ENCODE results near the gene MAMDC2. TPM values are rescaled to one million over a fixed set of nuclear protein-coding genes. Genes with fewer than 3 reads are reported as not detected.
A peak's percentile ranks its signal among the peaks of the same experiment; 100 is the strongest.

Gene MAMDC2
- total RNA-seq, 1 donor from 2014 or later = 26.4 TPM

DNA sequence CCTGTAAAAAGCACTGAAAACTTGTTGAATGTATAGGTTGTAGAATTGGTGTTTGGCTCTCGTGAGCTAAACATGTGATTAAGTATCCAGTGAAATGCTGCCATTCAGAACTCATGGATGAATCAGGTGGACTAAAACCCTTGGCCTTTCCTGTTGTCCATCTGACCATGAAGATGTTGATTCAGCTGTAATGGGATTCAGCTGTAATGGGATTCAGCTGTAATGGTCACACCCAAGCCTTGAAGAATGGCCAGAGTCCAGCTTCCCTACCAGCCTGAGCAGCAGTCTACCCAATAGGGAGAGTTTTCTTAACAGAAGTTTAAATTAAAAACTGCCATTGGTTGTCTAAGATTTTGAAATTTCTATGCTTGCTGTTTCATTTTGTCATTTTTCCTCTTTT lies 18.1 kb downstream of the MAMDC2 start:
- no peak for DNase-seq (ENCODE audit: low read depth, low spot score)

DNA sequence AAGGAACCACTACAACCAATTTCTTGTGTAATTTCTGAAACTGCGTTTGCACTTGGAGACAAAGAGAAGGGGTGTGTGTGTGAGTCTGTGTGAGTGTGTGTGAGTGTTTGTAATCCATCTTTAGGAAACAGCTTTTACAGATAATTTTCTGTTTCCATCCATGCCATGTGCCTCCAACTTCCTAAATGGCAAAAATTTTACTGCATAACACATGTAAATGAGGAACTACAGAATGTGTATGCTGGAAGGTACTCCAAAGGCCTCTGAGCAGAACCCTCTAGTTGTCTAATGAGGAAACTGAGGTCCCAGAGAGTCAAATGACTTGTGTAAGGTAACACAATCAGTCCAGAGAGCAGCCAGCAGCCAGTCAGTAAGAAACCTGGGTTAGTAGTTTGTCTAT lies 20.8 kb downstream of the MAMDC2 start:
- DNase-seq (ENCODE audit: low read depth, low spot score) = no peak

DNA sequence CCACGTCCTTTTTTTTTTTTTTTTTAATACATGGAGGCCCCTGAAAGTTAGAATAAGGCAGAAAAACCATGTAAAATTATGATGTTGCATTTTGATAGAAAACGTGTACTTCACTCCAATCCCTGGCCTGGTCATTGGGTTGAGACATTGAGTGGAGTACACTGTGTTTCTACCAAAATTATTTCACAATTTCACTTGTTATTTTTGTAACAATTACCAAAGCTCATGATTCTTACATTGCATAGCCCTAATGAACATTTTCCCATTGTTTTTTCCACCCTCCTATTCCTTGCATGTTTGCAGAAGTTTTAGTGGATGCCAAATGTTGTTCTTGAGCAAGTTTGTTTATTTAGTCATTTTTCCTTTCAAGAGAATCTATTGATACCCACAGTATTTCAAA lies 21.9 kb downstream of the MAMDC2 start:
- no peak for DNase-seq (ENCODE audit: low read depth, low spot score)

DNA sequence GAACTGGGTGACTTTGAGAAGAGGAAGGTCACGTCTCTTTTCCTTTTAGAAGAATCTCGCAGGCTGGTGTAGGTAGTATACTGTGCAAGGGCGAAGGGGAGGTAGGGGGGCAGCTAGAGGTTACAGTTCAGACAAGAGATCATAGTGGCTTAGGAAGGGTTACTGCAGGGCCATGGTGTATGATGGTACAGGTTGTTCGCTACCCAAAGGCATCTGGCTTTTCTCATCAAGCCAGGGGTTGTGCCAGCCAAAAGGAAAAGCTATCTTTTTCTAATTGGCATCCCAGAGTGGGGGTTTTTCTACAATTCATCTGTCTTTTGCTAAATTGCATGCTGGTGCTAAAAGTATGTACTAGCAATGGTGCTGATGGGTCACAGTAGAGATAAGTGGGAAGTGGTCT lies 22.8 kb downstream of the MAMDC2 start:
- no peak for DNase-seq (ENCODE audit: low read depth, low spot score)

DNA sequence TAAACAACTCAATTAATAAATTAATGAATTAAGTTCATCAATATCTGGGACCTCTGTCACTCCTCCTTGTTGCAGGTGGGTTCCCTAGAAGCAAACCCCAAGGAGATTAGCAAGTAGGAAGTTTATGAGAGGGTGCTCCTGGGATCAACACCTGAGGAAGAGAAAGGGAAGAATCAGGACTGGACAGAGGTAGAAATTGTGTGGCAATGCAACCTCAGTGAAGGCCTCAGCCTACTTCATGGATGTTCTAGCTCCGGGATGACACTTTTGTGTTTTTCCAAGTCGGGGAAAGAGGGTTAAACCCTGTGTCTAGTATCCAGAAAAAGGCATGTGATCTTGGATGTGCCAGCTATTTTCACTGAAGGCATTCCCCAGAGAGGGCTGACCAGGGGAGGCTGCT lies 23.2 kb downstream of the MAMDC2 start:
- no peak for DNase-seq (ENCODE audit: low read depth, low spot score)

DNA sequence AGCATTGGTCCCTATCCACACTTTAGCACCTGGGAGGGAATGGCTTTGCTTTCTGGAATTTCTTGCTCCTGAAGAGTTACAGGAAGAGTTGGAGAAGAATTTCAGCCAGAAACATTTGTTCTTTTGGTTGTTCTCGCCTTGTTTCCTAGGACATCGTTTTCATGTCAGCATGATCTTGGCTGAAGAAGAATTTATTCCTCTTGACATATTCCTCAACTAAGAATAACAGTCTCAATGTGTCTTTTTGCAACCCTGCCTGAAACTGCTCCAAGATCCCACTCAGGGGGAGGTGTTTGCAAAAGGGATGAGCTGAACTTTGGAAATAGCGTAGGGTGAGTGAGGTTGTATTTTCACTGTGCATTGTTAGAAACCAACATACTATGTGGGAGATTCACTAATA lies 26.1 kb downstream of the MAMDC2 start:
- DNase-seq (ENCODE audit: low read depth, low spot score) = no peak

- no peak for DNase-seq (ENCODE audit: low read depth, low spot score)
Observed at GRCh38 chr9:70073193-70073592, 29.5 kb downstream of the MAMDC2 start.

- no peak for DNase-seq (ENCODE audit: low read depth, low spot score)
Observed at GRCh38 chr9:70073756-70074155, 30.1 kb downstream of the MAMDC2 start.

DNA sequence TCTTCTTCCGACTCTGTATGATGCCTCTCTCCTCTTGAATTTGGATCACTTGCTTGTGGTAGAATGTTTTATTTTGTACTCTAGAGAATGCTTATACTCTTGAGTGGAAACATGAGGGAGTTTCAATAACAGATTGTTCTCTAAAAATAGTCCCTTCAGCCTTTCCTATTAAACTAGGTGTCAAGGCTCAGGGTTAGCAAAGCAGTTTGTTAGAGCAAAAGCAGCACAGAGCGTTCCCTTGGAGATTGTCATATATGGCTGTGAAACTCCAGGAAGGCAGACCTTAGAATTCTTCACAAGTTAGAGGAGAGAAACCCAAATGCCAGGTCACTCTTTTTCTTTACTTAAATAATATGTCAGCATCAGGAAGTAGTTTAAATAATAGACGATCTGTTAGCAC lies 33.0 kb downstream of the MAMDC2 start:
- no peak for DNase-seq (ENCODE audit: low read depth, low spot score)

GRCh38 chr9:70079417-70080037 lies 35.9 kb downstream of the MAMDC2 start:
- DNase-seq (ENCODE audit: low read depth, low spot score) = no peak

GRCh38 chr9:70080481-70081119 lies 37.0 kb downstream of the MAMDC2 start:
- peak; percentile 39 for DNase-seq (ENCODE audit: low read depth, low spot score)

DNA sequence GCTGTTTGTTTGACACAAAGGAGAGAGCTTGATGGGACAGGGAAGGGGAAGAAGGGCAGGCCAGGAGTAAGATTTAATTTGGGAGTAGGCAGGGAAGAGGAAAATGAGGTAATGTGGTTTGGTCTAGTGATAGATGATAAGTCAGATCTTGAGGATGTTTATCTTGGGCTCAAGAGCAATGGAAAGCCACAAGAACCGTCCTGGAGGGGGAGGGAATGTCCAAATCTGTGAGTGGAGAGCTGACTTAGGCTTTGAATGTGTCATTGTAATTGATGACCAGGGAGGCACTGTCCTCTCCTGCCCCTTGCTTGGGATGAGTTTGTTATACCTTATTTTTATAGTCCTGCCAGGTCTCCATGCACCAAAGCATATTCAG lies 37.5 kb downstream of the MAMDC2 start:
- no peak for DNase-seq (ENCODE audit: low read depth, low spot score)

DNA sequence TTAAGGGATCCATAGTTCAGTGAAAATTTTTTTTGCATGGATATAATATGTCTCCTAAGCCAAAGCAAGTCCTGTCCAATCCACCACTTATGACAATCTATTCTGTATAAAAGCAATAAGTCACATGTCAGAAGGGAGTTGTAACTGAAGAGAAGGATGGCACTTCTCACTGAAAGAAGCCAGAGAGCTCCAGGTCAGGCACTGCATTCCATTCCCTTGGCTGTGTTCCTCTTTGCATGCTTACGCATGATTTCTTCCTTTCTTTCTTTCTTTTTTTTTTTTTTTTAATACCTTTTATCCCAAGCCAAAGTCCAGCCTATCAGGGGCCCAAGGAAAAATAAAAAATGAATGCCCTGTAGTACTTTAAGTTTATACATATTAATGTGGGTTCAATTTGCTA lies 39.8 kb downstream of the MAMDC2 start:
- no peak for DNase-seq (ENCODE audit: low read depth, low spot score)

- DNase-seq (ENCODE audit: low read depth, low spot score) = no peak
Observed at GRCh38 chr9:70085241-70085640, 41.6 kb downstream of the MAMDC2 start.

GRCh38 chr9:70091103-70091502 lies 47.5 kb downstream of the MAMDC2 start:
- DNase-seq (ENCODE audit: low read depth, low spot score) = no peak

DNA sequence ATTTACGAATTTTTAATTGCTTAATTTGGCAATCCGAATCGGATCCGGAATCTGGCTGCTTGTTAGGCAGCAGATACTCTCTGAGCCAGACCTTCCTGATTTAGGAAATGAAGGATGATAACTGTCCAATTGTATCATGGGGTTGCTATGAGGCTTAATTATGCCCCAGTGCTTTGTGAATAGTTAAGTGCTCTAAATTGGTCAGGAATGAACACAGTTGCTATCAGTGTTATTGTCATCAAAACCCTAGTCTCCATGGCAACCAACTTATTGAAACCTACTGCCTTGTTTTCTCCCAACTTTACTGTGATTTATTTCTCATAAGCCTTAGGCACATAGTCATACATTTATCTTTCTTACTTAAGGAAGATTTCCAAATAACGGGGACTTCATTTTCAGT lies 47.9 kb downstream of the MAMDC2 start:
- no peak for DNase-seq (ENCODE audit: low read depth, low spot score)

DNA sequence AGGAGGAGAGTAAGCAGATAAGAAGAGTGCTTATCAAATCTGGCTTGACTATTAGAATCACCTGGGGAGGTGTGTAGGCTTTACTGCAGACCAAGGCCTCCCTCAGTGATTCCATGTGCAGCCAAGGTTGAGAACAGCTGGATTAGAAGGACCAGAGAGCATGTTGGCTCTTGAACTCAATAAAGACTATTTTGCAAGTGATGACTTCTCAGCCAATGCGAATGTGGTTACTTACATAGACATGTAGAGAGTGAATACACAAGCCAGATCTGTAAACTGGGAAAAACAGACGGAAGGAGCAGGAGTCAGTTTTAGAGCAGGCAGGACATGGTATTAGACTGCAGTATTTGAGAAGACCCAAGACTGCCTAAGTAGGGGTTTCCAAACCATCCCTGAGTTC lies 48.5 kb downstream of the MAMDC2 start:
- DNase-seq (ENCODE audit: low read depth, low spot score) = no peak

- no peak for DNase-seq (ENCODE audit: low read depth, low spot score)
Observed at GRCh38 chr9:70093095-70093494, 49.4 kb downstream of the MAMDC2 start.

DNA sequence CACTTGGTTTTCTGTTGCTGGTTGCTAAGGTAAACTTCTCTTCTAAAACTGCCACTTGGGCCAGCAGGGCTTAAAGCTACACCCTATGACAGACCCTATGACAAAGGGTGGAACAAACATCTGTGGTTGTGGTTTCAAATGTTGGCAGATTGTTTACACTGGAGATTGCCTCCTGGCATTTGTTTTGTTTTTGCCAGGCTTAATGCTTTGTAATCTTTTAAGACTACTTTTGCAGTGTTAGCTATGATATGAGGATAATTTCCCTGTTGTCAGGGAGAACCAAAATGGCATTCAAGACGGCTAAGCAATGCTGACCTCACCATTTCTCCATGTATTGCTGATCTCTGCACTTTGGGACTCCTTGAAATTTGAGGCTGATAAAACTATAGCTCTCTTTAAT lies 50.3 kb downstream of the MAMDC2 start:
- DNase-seq (ENCODE audit: low read depth, low spot score) = no peak

GRCh38 chr9:70094747-70095146 lies 51.1 kb downstream of the MAMDC2 start:
- no peak for DNase-seq (ENCODE audit: low read depth, low spot score)

DNA sequence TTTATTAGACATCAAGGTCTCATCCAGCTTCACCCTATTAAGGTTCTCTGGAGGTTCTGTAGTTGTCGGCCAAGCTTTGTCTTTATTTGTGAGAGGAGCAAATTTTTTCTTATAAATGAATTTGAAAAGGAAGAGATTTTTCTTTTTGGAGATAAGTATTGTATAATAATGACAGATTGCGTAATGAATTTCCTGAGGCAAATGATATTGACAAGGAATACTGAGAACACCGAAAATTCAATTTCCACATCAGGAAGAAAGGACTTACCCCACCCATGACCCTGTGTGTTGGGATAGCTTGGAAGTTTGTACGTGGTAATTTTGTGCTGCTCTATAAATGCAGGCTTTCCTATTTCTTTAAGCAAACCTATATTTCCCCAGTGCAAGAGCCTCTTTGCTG lies 53.5 kb downstream of the MAMDC2 start:
- DNase-seq (ENCODE audit: low read depth, low spot score) = no peak

DNA sequence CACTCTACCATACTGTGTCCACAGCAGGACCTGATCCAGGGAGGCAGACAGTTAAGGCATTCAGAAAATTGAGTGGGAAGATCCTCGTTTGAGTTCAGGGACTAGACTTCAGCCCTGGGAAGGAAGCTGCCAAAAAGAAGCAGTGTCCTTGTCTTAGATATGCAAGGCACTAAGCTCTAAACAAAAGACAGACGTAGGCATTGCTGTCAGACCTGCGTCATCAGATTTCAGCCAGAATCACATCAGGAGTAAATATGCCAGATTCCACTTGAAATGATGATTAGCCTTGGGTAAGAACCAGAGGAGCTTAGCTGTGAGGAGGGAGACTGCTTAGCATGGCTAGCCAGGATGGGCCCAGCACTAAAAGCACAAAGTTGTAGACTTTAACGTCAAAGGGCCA lies 56.7 kb downstream of the MAMDC2 start:
- no peak for DNase-seq (ENCODE audit: low read depth, low spot score)

DNA sequence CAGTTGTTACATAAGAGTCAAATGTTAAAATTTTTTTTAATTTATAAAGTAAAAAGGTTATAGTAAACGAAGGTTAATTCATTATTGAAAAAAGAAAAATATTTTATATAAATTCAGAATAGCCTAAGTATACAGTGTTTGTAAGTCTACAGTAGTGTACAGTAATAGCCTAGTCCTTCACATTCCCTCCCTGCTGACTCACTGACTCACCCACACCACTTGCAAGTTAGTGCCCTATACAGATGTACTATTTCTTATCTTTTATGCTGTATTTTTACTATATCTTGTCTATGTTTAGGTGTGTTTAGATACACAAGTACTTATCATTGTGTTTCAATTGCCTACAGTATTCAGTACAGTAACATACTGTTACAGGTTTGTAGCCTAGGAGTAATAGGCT lies 57.6 kb downstream of the MAMDC2 start:
- DNase-seq (ENCODE audit: low read depth, low spot score) = no peak

GRCh38 chr9:70105147-70105546 lies 61.5 kb downstream of the MAMDC2 start:
- no peak for DNase-seq (ENCODE audit: low read depth, low spot score)
